ENCODE data around the gene USB1. TPM values are rescaled to one million over a fixed set of nuclear protein-coding genes. Genes with fewer than 3 reads are reported as not detected.

USB1 gene
- total RNA-seq, 1 experiment from 2014 or later = 73.1 TPM

- intact Hi-C loops (cut with micrococcal nuclease) = no loop called here
Observed at GRCh38 chr16:58042001-58042885, 41.0 kb downstream of the USB1 start.

GRCh38 chr16:58042886-58043515 lies 41.8 kb downstream of the USB1 start:
- ATAC-seq = no peak
- Histone ChIP-seq H3K79me2 (ENCODE audit: insufficient read depth, low read length) (no peaks in the 10 kb centered on the region), H3K4me3 (replicated peaks in 1 of 2; ENCODE audit: low read depth in 1 of 2, low read length in 2 of 2) (no peak overlapping the region), H3K4me1 (ENCODE audit: control insufficient read depth in 1 of 2, insufficient read depth in 2 of 2, low read length in 2 of 2) (no peaks in the 10 kb centered on the region), H2AFZ (ENCODE audit: low read depth, low read length, poor library complexity, severe bottlenecking) (no peak overlapping the region), H4K20me1 (ENCODE audit: insufficient read depth) (no peaks in the 10 kb centered on the region), H3K36me3 (ENCODE audit: control insufficient read depth in 1 of 2, insufficient read depth in 2 of 2, low read length in 2 of 2) (peaks cover 5 to 9% of the 10 kb centered on the region in 2 experiments; a peak in 2 of 4 replicates), H3K27ac (ENCODE audit: low read depth, low read length) (no peak overlapping the region), H3K9me3 (ENCODE audit: control insufficient read depth in 1 of 2, insufficient read depth in 1 of 2, low read depth in 1 of 2, low read length in 2 of 2) (no peaks in the 10 kb centered on the region), H3K4me2 (ENCODE audit: low read length) (no peak overlapping the region), H3K9me2 (ENCODE audit: insufficient read depth) (no peaks in the 10 kb centered on the region), H3K9ac (ENCODE audit: low read length) (no peak overlapping the region), H3K27me3 (ENCODE audit: insufficient read depth, low read length) (no peaks in the 10 kb centered on the region)
- ChIA-PET RAD21 (ENCODE audit: low non-redundant PET in 1 of 2, low total read pairs in 2 of 2, uncharacterized antibody in 2 of 2, unreplicated experiment in 2 of 2) (no interaction called here), POLR2A (no interaction called here), CTCF (no interaction called here)
- TF ChIP-seq EZH2 (IDR thresholded peaks at IDR 0.05) = no peak
- intact Hi-C loops (cut with micrococcal nuclease) = no loop called here
- no peak for DNase-seq (ENCODE audit: low read depth, low spot score)
- BruUV-seq (replicated peaks) = no TSS peak

More at GRCh38 chr16:58042001-58042885, 41.0 kb downstream of the USB1 start:
- no TSS peak for BruUV-seq (replicated peaks)
- no peaks in the 10 kb centered on the region for H3K9me2 ChIP-seq (ENCODE audit: insufficient read depth)
- no peak overlapping the region for H3K4me3 ChIP-seq (replicated peaks in 1 of 2; ENCODE audit: low read depth in 1 of 2, low read length in 2 of 2)
- H3K4me2 ChIP-seq (ENCODE audit: low read length) = no peak overlapping the region
- no peak overlapping the region for H3K27ac ChIP-seq (ENCODE audit: low read depth, low read length)
- H2AFZ ChIP-seq (ENCODE audit: low read depth, low read length, poor library complexity, severe bottlenecking) = no peak overlapping the region
- no peak for ATAC-seq
- H3K9me3 ChIP-seq (ENCODE audit: control insufficient read depth in 1 of 2, insufficient read depth in 1 of 2, low read depth in 1 of 2, low read length in 2 of 2) = no peaks in the 10 kb centered on the region
- H3K79me2 ChIP-seq (ENCODE audit: insufficient read depth, low read length) = no peaks in the 10 kb centered on the region
- no peaks in the 10 kb centered on the region for H4K20me1 ChIP-seq (ENCODE audit: insufficient read depth)
- no peak for DNase-seq (ENCODE audit: low read depth, low spot score)
- H3K36me3 ChIP-seq (ENCODE audit: control insufficient read depth in 1 of 2, insufficient read depth in 2 of 2, low read length in 2 of 2) = peaks cover 5 to 9% of the 10 kb centered on the region in 2 experiments; a peak in 2 of 4 replicates
- ChIA-PET CTCF (no interaction called here), POLR2A (no interaction called here), RAD21 (ENCODE audit: low non-redundant PET in 1 of 2, low total read pairs in 2 of 2, uncharacterized antibody in 2 of 2, unreplicated experiment in 2 of 2) (no interaction called here)
- TF ChIP-seq EZH2 (IDR thresholded peaks at IDR 0.05) (no peak), ZNF274 (IDR thresholded peaks at IDR 0.05; ENCODE audit: low read depth, low read length) (no peak), MAX (IDR thresholded peaks at IDR 0.05) (no peak), ELF1 (IDR thresholded peaks at IDR 0.05; ENCODE audit: borderline replicate concordance, low read depth) (no peak), POLR2AphosphoS5 (IDR thresholded peaks at IDR 0.05; ENCODE audit: low read depth, low read length) (no peak), YY1 (IDR thresholded peaks at IDR 0.05; ENCODE audit: extremely low read depth, insufficient replicate concordance, low read depth, low read length) (no peak)
- no peaks in the 10 kb centered on the region for H3K4me1 ChIP-seq (ENCODE audit: control insufficient read depth in 1 of 2, insufficient read depth in 2 of 2, low read length in 2 of 2)
- no peaks in the 10 kb centered on the region for H3K27me3 ChIP-seq (ENCODE audit: insufficient read depth, low read length)
- no peak overlapping the region for H3K9ac ChIP-seq (ENCODE audit: low read length)

All from HCT116 (cell line).